AG09309 (cell line): ENCODE measurements around the gene ARPP21.

Source experiments
- DNase-seq: peaks from one replicate; pipeline ENCODE4 v3.0.0-alpha.2; 2010; ENCODE audit warnings: low read depth
- H3K4me3 ChIP-seq: 2 replicates; pipeline ENCODE4 v1.5.1; 2011; ENCODE audit warnings: mild to moderate bottlenecking, low read depth, low read length, moderate library complexity; ENCODE audit not compliant: control insufficient read depth
- TF ChIP-seq, protein P1 (sequence below): IDR thresholded peaks from 2 replicates; pipeline ENCODE4 v1.5.1; 2011; ENCODE audit warnings: mild to moderate bottlenecking, low read depth, low read length, inconsistent platforms; ENCODE audit not compliant: insufficient read depth, control insufficient read depth; ENCODE audit errors: missing control alignments

Gene ARPP21

DNA sequence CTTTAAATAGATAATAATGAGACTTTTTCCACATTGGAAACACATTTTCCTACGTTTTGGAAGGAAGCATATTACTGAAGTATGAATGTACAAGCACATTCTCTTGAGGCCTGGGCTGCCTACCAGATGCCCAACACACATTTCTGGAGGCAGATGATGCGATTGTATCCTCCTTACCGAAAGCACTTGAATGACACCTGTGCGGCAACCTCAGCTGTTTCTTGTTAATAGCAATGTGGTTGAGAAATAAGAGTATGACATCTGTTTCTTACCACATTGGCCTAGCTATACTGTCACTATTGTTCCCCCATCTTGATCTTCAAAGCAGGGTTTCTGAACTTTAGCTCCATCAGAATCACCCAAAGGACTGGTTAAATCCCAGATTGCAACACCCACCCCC, 84.8 kb downstream of the ARPP21 start:
- no peak overlapping the region for H3K4me3 ChIP-seq
- DNase-seq = no peak
- TF ChIP-seq, protein P1, sequence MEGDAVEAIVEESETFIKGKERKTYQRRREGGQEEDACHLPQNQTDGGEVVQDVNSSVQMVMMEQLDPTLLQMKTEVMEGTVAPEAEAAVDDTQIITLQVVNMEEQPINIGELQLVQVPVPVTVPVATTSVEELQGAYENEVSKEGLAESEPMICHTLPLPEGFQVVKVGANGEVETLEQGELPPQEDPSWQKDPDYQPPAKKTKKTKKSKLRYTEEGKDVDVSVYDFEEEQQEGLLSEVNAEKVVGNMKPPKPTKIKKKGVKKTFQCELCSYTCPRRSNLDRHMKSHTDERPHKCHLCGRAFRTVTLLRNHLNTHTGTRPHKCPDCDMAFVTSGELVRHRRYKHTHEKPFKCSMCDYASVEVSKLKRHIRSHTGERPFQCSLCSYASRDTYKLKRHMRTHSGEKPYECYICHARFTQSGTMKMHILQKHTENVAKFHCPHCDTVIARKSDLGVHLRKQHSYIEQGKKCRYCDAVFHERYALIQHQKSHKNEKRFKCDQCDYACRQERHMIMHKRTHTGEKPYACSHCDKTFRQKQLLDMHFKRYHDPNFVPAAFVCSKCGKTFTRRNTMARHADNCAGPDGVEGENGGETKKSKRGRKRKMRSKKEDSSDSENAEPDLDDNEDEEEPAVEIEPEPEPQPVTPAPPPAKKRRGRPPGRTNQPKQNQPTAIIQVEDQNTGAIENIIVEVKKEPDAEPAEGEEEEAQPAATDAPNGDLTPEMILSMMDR = no peak

DNA sequence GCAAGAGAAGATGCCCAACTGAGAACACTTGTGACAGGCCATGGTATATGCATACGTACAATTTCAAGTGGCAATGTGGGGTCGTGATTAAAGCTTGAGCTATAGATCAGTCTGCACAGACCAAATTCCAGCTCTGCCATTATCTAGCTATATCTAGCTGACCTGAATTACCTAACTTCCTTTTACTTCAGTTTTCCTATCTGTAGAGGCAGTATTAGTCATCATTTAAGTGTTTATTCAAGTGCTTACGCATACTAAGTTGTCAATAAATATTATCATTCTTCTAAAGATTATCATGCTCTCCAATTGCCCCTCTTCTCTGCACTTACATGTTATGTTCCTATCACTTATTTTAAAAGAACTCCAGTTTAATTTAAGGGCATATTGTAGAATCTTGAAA, 87.9 kb downstream of the ARPP21 start:
- DNase-seq = no peak
- H3K4me3 ChIP-seq = no peak overlapping the region
- TF ChIP-seq, protein P1 = no peak

DNA sequence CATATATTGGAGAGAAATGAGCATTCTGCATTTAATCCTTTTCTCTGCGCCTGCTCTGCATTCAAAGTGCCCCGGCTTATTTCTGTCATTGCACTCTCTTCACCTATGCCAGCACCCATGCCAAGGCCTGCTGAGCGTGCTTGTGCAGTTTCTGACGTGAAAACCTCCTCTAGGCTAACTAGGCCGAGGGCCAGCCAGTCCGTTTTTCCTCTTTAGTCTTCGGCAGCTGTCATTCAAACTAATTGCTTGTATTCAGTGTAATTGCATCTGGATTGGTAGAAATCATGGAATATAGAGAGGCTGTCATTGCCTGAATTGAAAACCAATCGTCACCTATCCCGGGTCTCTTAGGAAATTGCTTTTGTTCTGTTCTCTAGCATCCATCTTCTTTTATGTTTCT, 94.0 kb downstream of the ARPP21 start:
- H3K4me3 ChIP-seq = no peak overlapping the region
- TF ChIP-seq, protein P1 = no peak
- no peak for DNase-seq

DNA sequence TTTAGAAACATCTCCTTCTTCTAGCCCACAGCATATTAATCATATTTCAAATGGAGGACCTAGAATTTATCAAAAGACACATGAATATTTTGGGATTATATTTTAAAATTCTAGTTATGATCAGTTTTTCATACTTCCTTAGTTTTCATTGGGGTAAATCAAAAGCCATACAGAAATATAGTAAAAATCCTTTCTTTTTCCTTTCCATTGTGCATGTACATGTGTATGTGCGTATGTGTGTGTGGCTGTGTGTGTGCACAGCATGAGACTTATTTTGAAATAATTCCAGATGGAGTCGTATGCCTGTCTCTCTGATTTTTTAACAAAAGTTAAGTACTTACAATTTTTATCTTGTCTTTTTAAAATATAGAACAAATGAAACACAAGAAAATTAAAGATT, 94.5 kb downstream of the ARPP21 start:
- TF ChIP-seq, protein P1 = no peak
- H3K4me3 ChIP-seq = no peak overlapping the region
- no peak for DNase-seq

DNA sequence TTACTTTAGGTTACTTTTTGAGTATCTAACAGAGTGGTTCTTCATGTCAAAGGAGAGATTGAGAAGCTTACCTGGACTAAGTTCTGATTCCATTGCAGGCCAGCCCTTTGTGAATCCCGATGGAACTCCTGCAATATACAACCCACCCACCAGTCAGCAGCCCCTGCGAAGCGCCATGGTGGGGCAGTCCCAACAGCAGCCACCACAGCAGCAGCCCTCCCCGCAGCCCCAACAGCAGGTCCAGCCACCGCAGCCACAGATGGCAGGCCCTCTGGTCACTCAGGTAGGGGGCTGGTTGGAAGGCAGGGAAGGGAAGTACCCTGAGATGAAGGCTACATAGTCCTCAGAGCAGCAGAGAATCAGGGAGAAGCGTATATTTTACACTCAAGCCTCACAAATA, 97.8 kb downstream of the ARPP21 start:
- no peak overlapping the region for H3K4me3 ChIP-seq
- TF ChIP-seq, protein P1 = no peak
- DNase-seq = no peak

DNA sequence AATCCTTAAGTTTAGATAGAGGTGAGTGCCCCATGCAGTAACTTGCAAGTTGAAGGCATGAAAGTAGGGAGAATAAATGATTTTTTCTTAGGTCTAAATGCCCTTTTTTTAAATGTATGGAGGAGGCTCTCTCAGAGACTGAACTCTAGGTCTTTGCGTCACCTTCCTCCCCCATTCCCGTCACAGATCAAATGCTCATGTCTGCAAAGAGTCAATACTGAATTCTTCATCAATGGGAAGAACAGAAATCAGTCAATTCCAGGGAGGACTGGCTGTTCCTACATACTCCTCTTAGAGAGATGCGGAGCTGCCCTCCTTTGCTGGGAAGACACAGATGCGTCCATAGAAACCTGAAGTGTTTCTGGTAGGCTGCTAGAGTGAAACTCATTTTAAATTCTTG, 98.2 kb downstream of the ARPP21 start:
- TF ChIP-seq, protein P1 = no peak
- H3K4me3 ChIP-seq = no peak overlapping the region
- no peak for DNase-seq

DNA sequence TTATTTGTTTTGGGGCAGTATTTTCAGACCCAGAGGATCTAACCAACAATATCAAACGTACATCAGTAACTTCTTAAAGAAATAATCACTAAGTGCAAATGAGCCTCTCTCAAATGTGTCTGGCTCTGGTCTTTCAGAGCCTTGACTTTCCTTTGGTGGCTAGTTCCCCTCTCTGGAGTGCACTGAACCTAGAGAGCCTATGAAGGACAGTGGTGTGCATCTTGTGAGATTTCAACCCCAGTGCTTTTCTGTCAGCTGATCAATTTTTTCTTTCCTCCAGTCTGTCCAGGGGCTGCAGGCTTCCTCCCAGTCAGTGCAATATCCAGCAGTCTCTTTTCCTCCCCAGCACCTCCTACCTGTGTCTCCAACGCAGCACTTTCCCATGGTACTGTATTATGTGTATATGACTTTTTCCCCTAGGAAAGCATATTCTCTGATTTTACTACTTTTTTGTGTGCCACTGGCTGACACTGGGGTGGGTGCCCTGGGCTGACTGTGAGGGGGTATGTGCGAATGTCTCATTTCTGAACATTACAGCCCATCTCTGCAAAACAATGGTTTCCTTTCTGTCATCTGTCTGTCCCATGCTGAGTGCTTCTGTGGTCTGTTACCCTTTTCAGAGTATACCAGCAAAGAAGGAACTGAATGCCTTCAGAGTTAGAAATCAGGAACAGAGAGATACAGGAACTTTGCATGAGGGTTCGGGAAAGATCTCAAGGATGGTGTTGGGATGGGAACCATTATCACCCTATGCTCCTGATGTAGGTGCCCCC, 98.8 kb downstream of the ARPP21 start:
- H3K4me3 ChIP-seq = no peak overlapping the region
- TF ChIP-seq, protein P1 = no peak
- no peak for DNase-seq
